Activated B cell treated with CpG ODN at 0.5 μM for 24 hours (primary cell): ENCODE data around the gene INO80B. TPM values are rescaled to one million over a fixed set of nuclear protein-coding genes. Genes with fewer than 3 reads are reported as not detected.

Source experiments
- ATAC-seq: fragments of 200-7000 bp; cut with Tn5 transposase; one replicate; pipeline ENCODE4 v1.10.0; 2021; ENCODE audit warnings: low read depth, mild to moderate bottlenecking, moderate library complexity
- CTCF ChIA-PET: fragments of 350-600 bp; sonication (Branson Sonifier 250); formaldehyde crosslinking; loops from one replicate; lab custom pipeline; 2021; ENCODE audit warnings: antibody characterized with exemption; lab: Charles Lee
- POLR2A ChIA-PET: fragments of 350-600 bp; sonication (Branson Sonifier 250); formaldehyde crosslinking; loops from one replicate; lab custom pipeline; 2021; ENCODE audit warnings: antibody characterized with exemption; lab: Charles Lee
- DNase-seq: peaks from one replicate; pipeline ENCODE4 v3.0.0; 2022
- H3K27ac Mint-ChIP-seq: one replicate; pipeline ENCODE4 v1.8.0; 2020; ENCODE audit warnings: mixed read lengths
- H3K27me3 Mint-ChIP-seq: one replicate; pipeline ENCODE4 v1.8.0; 2021; ENCODE audit warnings: mixed read lengths
- H3K36me3 Mint-ChIP-seq: one replicate; pipeline ENCODE4 v1.8.0; 2021; ENCODE audit warnings: low read depth, mixed read lengths
- H3K4me1 Mint-ChIP-seq: one replicate; pipeline ENCODE4 v1.8.0; 2021; ENCODE audit warnings: mixed read lengths
- H3K4me3 Mint-ChIP-seq: one replicate; pipeline ENCODE4 v1.8.0; 2020; ENCODE audit warnings: mild to moderate bottlenecking, mixed read lengths
- H3K9me3 Mint-ChIP-seq: one replicate; pipeline ENCODE4 v1.8.0; 2020; ENCODE audit warnings: mixed read lengths
- intact Hi-C: fragments of 100-400 bp; cut with micrococcal nuclease; formaldehyde crosslinking; loops from one replicate; pipeline ENCODE4 v1.15.1; 2024
- total RNA-seq: library from RNA; stranded (reverse); gene quantifications from 2 replicates; pipeline ENCODE4 v1.2.3, GENCODE V29; 2022
- TF ChIP-seq, protein P1 (sequence below): fragments of 200-600 bp; IDR thresholded peaks from one replicate; pipeline ENCODE4 v1.8.0; 2022; ENCODE audit warnings: antibody characterized with exemption, mild to moderate bottlenecking

INO80B gene
- 47.9 and 51.3 TPM in 2 replicates for total RNA-seq

DNA sequence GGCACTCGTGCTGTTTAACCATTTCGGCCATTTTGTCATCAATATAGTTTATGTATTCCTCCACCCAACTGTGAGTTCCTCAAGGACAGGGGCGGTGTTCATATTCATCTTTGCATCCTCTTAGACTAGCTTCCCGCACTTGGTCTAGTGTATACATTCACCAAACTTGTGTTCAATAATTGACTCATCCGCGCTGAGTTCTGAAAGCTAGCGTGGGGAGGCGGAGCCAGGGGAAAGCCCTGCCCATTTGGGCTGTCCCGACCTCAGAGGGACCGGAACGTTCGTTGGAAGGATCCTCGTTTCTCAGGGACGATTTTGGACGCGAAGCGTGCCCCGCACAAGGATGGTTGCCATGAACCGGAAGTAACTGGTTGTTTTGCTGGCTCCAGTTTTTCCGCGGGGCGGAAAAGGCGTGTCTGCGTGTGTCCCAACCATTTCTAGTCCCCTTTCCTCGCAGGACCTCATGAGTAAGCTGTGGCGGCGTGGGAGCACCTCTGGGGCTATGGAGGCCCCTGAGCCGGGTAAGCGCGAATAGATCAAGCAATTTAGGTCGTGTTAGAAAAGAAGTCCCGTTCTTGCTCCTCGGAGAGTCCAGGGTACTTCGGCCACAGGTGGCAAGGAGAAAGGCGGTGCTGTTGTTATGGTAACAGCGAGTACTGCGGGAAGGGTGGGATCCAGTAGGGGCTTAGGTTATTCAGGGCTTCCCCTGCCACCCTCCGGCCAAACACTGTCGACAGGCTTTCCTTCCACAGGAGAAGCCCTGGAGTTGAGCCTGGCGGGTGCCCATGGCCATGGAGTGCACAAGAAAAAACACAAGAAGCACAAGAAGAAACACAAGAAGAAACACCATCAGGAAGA is at the start of gene INO80B:
INO80B (plus strand) TSS at position 434 of the 858 bp plus-strand sequence; CDS start at position 464, 30 bp downstream.
- Mint-ChIP-seq H3K9me3 (no peaks in the 10 kb centered on the region), H3K27me3 (no peaks in the 10 kb centered on the region), H3K4me1 (peaks cover 63% of the 10 kb centered on the region), H3K27ac (peak within 1 kb of the TSS; percentile 100), H3K4me3 (peak within 1 kb of the TSS; percentile 99), H3K36me3 (peaks cover 32% of the 10 kb centered on the region)
- TF ChIP-seq, protein P1, sequence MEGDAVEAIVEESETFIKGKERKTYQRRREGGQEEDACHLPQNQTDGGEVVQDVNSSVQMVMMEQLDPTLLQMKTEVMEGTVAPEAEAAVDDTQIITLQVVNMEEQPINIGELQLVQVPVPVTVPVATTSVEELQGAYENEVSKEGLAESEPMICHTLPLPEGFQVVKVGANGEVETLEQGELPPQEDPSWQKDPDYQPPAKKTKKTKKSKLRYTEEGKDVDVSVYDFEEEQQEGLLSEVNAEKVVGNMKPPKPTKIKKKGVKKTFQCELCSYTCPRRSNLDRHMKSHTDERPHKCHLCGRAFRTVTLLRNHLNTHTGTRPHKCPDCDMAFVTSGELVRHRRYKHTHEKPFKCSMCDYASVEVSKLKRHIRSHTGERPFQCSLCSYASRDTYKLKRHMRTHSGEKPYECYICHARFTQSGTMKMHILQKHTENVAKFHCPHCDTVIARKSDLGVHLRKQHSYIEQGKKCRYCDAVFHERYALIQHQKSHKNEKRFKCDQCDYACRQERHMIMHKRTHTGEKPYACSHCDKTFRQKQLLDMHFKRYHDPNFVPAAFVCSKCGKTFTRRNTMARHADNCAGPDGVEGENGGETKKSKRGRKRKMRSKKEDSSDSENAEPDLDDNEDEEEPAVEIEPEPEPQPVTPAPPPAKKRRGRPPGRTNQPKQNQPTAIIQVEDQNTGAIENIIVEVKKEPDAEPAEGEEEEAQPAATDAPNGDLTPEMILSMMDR, result no peak
- intact Hi-C loops, result loop anchor here (1.0 to 5.0 kb wide), 8 partner anchors 15 to 1220 kb away; partner anchors contain the start of genes AUP1, C2orf81, CCT7 and HTRA2
- ChIA-PET CTCF (interaction anchor here (1.1 to 2.8 kb wide), 6 partner anchors 14 to 133 kb away, joined by 3 to 12 read pairs (median 4); partner anchors contain the start of genes CCDC142, MRPL53 and TTC31), POLR2A (interaction anchor here (0.7 to 10.0 kb wide), 16 partner anchors 10 to 718 kb away, joined by 3 to 127 read pairs (median 8); partner anchors contain the start of genes AUP1, C2orf81, CCDC142 and DQX1)
- DNase-seq (peak; percentile 94), ATAC-seq (peak; percentile 47)

DNA sequence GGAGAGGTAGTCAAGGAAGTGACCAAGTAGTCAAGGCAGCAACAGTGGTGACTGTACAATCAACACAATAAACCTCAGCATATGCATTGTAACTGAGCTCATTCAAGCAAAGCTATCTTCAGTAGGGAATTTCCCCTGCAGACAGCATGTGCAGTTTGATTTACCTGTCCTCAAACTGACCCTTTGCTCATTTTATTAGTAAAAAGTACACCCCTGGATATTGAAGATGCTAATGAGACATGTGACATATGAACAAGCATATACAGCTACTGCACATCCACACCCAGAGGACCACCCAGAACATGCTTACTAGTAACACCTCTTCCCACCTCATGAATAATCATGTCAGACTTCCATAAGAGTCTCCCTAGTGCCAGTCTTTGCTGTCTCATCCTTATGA is 48.9 kb upstream of the INO80B start:
- no peaks in the 10 kb centered on the region for H3K9me3 Mint-ChIP-seq
- ATAC-seq (peak; percentile 81), DNase-seq (no peak)
- intact Hi-C loops, result no loop called here
- CTCF ChIA-PET, result no interaction called here
- TF ChIP-seq, protein P1, result no peak
- no peaks in the 10 kb centered on the region for H3K36me3 Mint-ChIP-seq
- POLR2A ChIA-PET, result interaction anchor here (0.7 to 1.7 kb wide), 3 partner anchors 9 to 95 kb away, joined by 3 to 5 read pairs (median 3); partner anchors contain the start of genes C2orf81 and WDR54
- peaks cover 4% of the 10 kb centered on the region for H3K27me3 Mint-ChIP-seq
- H3K4me1 Mint-ChIP-seq, result peaks cover 7% of the 10 kb centered on the region
- H3K27ac Mint-ChIP-seq, result no peak overlapping the region
- H3K4me3 Mint-ChIP-seq, result no peak overlapping the region

DNA sequence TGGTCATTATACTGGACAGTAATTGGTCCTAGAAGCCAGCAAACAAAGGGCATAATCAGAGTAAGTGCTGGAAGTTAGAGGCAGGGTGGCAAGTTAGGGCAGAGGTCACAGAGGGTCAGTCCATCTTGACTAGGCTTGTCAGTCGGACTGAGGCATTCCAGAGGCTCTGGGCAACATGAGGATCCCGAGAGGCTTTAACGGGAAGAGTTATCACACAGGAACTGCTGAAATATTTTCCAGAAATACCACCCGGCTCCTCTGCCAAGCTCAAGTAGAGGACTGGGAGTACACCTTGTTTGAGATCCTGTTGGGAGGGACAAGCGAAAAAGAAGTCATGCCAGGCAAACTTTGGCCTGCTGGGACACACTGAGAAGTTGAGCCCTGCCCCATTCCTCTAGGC is 47.2 kb upstream of the INO80B start:
- ATAC-seq (no peak), DNase-seq (no peak)
- H3K27ac Mint-ChIP-seq, result no peak overlapping the region
- no peak overlapping the region for H3K4me3 Mint-ChIP-seq
- H3K36me3 Mint-ChIP-seq, result no peaks in the 10 kb centered on the region
- peaks cover 4% of the 10 kb centered on the region for H3K27me3 Mint-ChIP-seq
- TF ChIP-seq, protein P1, result no peak
- no peaks in the 10 kb centered on the region for H3K9me3 Mint-ChIP-seq
- peaks cover 7% of the 10 kb centered on the region for H3K4me1 Mint-ChIP-seq
- ChIA-PET POLR2A (no interaction called here), CTCF (no interaction called here)
- intact Hi-C loops, result no loop called here

DNA sequence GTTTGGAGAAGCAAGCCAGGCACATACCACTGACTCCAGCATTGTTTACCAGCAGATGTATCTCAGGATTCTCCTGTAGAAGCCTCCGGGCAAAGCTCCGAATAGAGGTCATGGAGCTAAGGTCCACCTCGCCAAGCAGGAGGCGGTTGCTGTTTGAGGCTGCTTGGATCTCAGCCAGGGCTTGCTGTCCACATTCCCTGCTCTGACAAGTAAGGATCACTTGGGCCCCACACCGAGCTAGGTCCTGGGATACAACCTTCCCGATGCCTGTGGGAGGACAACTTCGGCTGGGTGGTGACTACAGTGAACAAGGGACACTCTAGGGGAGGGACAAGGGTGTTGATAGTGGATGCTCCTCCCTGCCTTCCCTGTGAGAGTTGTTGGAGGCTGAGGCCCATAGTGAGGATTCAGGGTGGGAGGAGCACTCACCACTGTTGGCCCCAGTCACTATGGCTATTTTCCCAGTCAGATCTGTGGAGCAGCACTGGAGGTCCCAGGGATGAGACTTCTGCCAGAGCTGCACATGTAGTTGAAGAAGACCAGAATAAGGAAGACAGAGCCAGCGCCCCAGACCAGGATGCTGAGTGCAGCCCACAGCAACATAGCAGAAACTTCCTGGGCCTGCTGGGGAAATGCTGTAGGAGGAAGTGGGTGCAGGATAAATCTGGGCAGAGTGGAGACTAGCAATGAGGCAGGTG is 41.7 kb upstream of the INO80B start:
- peak overlapping the region; percentile 26 for H3K27ac Mint-ChIP-seq
- TF ChIP-seq, protein P1, result no peak
- H3K4me3 Mint-ChIP-seq, result no peak overlapping the region
- POLR2A ChIA-PET, result interaction anchor here (1.4 kb wide), 1 partner anchor 21 kb away, joined by 6 read pairs; no protein-coding TSS in a partner anchor
- H3K27me3 Mint-ChIP-seq, result peaks cover 2% of the 10 kb centered on the region
- intact Hi-C loops, result no loop called here
- ATAC-seq (no peak), DNase-seq (no peak)
- no peaks in the 10 kb centered on the region for H3K36me3 Mint-ChIP-seq
- peaks cover 38% of the 10 kb centered on the region for H3K4me1 Mint-ChIP-seq
- H3K9me3 Mint-ChIP-seq, result no peaks in the 10 kb centered on the region
- CTCF ChIA-PET, result interaction anchor here (2.2 to 2.6 kb wide), 2 partner anchors 13 to 21 kb away, joined by 9 to 14 read pairs; no protein-coding TSS in a partner anchor
